WI38 (cell line): ENCODE data around the gene CARD11.

Experiments
- H3K4me3 ChIP-seq: 2 replicates; pipeline ENCODE4 v1.5.1; 2011; ENCODE audit warnings: low read depth, mild to moderate bottlenecking, control low read depth, low read length
- CTCF ChIP-seq: IDR thresholded peaks from 2 replicates; pipeline ENCODE4 v1.5.1; 2012; ENCODE audit warnings: low read depth, mild to moderate bottlenecking, control low read depth, low read length

Gene CARD11

GRCh38 chr7:2945171-2945570 lies 98.5 kb downstream of the CARD11 start:
- no peak for TF ChIP-seq CTCF

GRCh38 chr7:2944739-2945138 lies 98.9 kb downstream of the CARD11 start:
- TF ChIP-seq CTCF, result no peak
- no peak overlapping the region for H3K4me3 ChIP-seq

More at GRCh38 chr7:2945171-2945570, 98.5 kb downstream of the CARD11 start:
- H3K4me3 ChIP-seq, result no peak overlapping the region

GRCh38 chr7:2943851-2944601 lies 99.6 kb downstream of the CARD11 start:
- no peak overlapping the region for H3K4me3 ChIP-seq

GRCh38 chr7:2941216-2941859 lies 102.3 kb downstream of the CARD11 start:
- no peak for TF ChIP-seq CTCF
- H3K4me3 ChIP-seq, result no peak overlapping the region

More at GRCh38 chr7:2943851-2944601, 99.6 kb downstream of the CARD11 start:
- TF ChIP-seq CTCF, result no peak

- no peak overlapping the region for H3K4me3 ChIP-seq
- no peak for TF ChIP-seq CTCF
These were observed 103.2 kb downstream of the CARD11 start for GRCh38 chr7:2940466-2940865.

GRCh38 chr7:2939193-2939885 lies 104.3 kb downstream of the CARD11 start:
- no peak for TF ChIP-seq CTCF
- H3K4me3 ChIP-seq, result no peak overlapping the region
